ENCODE data around the gene SIRT6.
"Not testable (repeated sequence)": the region's sequence is repeated elsewhere in the genome, so short reads cannot be mapped to it uniquely, and the experiment has no call there.

SIRT6 gene

DNA sequence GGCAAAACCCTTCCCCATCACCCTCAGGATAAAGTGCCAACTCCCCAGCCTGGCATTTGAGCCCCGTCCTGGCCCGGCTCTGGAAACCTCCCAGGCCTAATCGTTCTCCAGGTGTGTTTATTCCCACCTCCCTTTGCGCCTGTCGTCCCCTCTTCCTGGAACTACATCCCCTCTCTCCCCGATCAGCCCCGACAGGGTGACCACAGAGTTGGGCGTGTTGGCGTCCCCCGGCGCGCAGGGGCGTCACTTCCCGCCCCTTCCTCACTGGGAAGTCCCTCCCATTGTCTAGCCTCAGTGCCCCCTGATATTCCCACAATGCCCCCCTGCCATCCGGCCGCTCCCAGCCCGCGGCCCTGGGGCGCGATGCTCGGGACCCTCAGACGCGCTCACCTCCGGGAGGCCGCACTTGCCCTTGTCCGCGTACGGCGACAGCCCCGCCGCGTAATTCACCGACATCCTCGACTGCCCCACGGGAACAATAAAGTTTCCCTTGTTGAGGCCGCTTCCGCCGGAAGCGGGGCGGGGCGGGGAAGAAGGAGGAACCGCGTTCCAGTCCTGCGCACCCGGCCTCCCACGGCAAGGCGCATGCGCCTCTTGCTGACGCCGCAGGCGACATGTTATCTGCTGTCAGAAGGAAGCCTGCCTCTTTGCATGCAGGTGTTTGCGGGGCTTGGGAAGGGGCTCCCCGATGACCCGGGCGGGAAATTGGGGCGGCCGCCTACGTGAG is at the start of gene SIRT6, which contains the start of gene ANKRD24:
SIRT6 (minus strand) TSS at position 480 of the 727 bp plus-strand sequence; CDS start at position 456, 24 bp downstream.
ANKRD24 (plus strand) TSS at position 606 of the 727 bp plus-strand sequence. CDS start 3,737 bp downstream, outside the sequence.
- peak; percentile 94 for DNase-seq

DNA sequence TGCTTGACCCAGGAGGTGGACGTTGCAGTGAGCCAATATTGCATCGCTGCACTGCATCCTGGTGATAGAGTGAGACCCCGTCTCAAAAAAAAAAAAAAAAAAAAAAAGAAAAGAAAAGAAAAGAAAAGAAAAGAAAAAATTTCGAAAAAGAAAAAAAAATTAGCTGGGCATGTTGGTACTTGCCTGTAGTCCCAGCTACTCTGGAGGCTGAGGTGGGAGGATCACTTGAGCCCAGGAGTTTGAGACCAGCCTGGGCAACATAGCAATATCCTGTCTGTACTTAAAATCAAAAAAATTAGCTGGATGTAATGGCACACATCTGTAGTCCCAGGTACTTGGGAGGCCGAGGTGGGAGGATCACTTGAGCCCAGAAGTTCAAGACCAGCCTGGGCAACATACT is 49.8 kb upstream of the SIRT6 start:
- DNase-seq = not testable (repeated sequence)

DNA sequence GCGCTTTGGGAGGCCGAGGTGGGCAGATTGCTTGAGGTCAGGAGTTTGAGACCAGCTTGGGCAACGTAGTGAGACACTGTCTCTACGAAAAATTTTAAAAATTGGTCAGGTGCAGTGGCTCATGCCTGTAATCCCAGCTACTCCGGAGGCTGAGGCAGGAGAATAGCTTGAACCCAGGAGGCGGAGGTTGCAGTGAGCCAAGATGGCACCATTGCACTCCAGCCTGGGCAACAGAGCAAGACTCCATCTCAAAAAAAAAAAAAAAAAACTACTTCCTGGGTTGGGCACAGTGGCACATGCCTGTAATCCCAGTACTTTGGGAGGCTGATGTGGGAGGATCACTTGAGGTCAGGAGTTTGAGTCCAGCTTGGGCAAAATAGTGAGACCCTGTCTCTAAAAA is 49.2 kb upstream of the SIRT6 start:
- not testable (repeated sequence) for DNase-seq

DNA sequence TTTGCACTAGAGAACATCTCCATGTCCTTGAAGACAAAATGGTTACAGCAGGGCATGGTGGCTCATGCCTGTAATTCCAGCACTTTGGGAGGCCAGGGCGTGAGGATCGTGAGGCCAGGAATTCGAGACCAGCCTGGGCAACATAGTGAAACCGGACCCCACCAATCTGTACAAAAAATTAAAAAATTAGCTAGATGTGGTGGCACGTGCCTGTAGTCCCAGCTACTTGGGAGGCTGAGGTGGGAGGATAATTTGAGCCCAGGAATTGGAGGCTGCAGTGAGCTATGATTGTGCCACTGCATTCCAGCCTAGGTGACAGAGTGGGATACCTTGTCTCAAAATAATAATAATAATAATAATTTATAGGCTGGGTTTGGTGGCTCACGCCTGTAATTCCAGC is 47.9 kb upstream of the SIRT6 start:
- not testable (repeated sequence) for DNase-seq

DNA sequence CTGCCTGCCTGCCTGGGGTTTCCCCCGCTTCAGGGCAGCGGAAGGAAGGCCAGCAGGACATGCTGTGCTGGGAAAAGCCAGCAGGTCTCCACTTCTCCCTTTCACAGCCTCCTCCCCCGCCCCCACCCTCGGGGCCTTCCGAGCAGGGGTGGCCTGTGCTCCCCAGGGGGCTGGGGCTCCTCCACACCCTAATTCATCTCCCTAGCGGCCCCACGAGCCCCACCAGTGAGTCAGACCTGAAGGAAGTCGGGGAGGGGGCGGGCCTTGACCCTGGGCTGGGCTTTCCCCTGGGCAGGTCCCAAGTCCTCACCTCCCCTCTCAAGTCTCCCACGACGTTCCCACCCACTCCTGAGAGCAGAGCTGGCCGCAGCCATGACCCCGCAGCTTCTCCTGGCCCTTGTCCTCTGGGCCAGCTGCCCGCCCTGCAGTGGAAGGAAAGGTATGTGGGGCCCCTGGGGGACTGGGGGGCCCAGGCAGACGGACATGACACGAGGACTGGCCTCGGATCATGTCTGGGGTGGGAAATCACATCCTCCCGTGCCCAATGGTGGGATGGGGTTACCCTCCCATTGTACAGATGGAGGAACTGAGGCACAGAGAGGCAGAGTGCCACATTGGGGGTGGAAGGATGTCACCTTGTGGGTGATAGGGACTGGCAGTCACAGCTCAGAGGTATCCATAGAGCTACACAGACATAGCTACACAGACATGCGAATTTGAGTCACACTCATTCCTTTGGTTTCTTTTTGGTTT is 47.0 kb upstream of the SIRT6 start, which contains the start of gene EBI3:
EBI3 (plus strand) TSS at position 345 of the 753 bp plus-strand sequence; CDS start at position 373, 28 bp downstream.
- DNase-seq = no peak

DNA sequence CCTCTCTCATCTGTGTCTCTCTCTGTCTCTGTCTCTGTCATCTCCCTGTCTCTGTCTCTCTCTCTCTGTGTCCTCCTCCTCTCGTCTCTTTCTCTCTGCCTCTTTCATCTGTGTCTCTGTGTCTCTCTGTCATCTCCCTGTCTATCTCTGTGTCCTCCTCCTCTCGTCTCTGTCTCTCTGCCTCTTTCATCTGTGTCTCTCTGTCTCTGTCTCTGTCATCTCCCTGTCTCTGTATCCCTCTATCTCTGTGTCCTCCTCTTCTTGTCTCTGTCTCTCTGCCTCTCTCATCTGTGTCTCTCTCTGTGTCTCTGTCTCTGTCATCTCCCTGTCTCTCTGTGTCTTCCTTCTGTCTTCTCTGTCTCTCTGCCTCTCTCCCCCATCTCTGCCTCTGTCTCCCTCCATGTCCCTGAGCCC is 46.4 kb upstream of the SIRT6 start:
- no peak for DNase-seq

DNA sequence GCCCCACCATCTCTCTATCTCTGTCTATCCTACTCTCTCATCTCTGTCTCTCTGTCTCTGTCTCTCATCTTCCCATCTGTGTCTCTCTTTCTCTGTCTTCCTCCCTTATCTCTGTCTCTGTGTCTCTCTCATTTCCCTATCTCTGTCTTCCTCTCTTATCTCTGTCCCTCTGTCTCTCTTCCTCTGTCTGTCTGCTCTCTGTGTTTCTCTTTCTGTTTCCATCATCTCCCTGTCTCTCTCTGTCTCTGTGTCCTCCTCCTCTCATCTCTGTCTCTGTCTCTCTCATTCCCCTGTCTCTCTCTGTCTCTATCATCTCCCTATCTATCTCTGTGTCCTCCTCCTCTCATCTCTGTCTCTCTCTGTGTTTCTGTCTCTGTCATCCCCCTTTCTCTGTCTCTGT is 45.4 kb upstream of the SIRT6 start:
- DNase-seq = no peak

DNA sequence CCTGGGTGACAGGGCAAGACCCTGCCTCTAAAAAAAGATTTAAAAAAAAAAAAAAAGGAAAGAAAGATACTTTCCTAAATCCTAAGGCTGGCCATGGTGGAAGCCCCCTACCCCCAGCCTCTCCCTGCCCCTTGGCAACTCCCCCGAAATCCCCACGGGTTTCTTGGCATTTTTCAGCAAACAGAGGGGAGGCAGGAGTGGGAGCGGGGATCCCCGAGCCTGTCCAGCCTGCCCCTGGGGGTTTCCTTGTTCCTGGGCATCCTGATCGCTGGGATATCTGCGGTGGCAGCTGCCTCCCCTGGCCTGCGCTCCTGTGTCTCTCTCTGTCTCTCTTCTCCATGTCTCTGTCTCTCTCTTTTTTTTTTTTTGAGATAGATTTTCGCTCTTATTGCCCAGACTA is 43.5 kb upstream of the SIRT6 start:
- DNase-seq = no peak

DNA sequence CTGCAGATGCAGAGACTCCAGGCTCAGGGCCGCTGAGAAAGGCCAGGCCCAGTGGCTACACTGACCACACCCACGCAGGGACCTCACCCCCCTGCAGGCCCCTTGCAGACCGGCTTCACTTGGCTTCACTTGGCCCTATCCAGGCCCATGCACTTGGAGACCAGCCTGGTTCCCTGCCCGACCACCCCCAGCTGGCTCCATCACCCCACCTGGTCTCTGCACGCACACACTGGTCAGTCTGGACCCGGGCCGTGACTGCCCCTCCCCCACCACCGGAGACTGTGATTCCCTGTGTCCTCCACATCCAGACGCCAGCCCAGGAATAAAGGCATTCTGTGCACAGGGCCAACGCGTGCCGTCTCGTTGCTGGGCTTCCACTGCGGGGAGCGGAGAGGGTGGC is 42.1 kb upstream of the SIRT6 start:
- no peak for DNase-seq

DNA sequence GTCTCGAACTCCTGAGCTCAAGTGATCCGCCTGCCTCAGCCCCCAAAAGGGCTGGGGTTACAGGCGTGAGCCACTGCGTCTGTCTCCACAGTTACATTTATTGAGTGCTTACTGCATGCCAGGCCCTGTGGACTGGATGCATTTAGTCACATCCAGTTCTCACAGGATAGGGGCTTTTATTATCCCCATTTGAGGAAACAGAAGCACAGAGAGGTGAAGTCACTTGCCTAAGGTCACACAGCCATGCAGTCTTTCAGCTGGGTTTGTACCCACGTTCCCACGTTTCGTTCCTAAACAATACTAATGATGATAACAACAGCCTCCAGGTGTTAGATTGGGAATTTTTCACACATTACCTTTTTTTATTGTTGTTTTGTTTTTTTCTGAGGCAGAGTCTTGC is 37.8 kb upstream of the SIRT6 start:
- no peak for DNase-seq

DNA sequence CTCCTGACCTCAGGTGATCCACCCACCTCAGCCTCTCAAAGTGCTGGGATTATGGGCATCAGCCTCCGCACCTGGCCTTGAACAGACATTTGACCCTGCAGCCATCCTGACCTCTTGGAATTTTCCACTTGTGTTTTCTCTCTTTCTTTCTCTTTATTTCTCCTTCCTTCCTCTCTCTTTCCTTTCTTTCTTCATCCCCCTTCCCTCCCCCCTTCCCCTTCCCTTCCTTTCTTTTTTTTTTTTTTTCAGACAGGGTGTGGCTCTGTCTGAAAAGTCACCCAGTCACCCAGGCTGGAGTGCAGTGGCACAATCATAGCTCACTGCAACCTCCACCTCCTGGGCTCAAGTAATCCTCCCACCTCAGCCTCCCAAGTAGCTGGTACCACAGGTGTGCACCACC is 36.2 kb upstream of the SIRT6 start:
- not testable (repeated sequence) for DNase-seq

DNA sequence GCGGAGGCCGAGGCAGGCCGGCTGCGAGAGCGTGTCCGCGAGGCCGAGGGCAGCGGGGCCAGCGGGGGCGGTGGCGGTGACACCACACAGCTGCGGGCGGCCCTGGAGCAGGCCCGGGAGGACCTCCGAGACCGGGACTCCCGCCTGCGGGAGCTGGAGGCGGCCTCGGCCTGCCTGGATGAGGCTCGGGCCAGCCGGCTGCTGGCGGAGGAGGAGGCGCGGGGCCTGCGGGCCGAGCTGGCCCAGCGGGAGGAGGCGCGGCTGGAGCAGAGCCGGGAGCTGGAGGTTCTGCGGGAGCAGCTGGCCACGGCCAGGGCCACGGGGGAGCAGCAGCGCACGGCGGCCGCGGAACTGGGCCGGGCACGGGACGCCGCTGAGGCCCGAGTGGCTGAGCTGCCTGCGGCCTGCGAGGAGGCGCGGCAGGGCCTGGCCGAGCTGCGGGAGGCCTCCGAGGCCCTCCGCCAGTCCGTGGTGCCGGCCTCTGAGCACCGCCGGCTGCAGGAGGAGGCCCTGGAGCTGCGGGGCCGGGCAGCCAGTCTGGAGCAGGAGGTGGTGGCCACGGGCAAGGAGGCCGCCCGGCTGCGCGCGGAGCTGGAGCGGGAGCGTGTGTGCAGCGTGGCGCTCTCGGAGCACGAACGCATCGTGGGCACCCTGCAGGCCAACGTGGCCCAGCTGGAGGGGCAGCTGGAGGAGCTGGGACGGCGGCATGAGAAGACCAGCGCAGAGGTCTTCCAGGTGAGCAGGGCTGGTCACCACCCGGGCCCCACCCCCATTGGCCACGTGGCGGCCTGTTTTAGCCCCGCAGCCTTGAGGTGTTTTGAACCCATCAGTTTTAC is 35.3 kb upstream of the SIRT6 start:
- no peak for DNase-seq

DNA sequence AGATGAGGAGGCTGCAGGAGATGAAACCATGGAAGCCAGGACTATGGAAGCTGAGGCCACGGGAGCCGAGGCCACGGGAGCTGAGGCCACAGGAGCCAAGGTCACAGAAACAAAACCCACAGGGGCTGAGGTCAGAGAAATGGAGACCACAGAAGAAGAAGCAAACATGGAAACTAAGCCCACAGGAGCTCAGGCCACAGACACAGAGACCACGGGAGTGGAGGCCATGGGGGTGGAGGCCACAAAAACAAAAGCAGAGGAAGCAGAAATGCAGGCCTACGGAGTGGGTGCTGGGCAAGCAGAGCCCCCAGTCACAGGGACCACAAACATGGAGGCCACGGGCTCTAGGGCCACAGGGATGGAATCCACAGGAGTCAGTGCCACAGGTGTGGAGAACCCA is 34.5 kb upstream of the SIRT6 start:
- no peak for DNase-seq

DNA sequence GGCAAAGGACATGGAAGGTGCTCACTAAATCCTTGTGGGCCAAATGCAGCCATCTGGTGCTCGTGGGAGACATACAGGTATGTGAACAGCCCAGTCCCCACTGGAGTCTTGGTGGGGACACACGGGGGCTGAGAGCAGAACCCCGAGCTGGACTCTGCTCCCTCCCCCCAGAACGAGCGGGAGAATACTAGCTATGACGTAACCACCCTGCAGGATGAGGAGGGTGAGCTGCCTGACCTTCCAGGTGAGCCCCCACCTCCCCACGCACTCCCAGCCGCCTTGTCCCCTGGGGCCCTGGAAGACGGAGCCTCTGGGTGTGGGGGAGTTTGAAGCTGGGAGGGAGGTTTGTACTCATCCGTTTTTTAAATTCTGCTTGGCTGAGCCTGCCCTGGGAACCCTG is 33.4 kb upstream of the SIRT6 start:
- DNase-seq = no peak

DNA sequence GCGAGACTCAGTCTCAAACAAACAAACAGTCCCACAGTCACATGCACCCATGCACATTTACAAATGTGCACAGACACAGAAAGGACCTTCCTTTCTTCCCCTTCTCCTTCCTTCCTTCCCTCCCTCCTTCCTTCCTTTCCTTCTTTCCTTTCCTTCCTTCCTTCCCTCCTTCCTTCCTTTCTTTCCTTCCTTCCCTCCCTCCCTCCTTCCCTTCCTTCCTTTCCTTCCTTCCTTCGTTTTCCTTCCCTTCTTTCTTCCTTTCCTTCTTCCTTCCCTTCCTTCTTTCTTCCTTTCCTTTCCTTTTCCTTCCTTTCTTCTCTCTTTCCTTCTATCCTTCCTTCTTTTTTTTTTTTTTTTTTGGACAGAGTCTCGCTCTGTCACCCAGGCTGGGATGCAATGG is 30.8 kb upstream of the SIRT6 start:
- DNase-seq = no peak

DNA sequence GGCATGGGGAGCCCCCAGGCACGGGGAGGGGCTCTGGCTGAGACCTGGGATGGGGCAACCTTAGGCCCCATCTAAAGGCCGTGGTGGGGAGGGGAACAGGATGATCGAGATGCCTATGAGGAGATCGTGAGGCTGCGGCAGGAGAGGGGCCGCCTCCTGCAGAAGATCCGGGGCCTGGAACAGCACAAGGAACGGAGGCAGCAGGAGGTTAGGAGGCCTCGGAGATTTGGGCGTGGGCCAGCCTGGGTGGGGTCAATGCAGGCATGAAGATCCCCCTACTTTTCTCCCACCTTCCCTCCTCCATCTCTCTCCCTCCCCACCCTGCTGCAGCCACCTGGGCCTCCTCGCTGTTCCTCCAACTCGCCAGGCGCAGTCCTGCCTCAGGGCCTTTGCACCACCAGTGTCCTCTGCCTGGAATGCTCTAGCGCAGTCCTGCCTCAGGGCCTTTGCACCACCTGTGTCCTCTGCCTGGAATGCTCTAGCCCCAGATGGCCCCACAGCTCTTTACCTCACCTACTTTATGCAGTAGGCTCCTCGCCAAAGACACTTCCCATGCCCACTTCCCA is 27.9 kb upstream of the SIRT6 start:
- no peak for DNase-seq

DNA sequence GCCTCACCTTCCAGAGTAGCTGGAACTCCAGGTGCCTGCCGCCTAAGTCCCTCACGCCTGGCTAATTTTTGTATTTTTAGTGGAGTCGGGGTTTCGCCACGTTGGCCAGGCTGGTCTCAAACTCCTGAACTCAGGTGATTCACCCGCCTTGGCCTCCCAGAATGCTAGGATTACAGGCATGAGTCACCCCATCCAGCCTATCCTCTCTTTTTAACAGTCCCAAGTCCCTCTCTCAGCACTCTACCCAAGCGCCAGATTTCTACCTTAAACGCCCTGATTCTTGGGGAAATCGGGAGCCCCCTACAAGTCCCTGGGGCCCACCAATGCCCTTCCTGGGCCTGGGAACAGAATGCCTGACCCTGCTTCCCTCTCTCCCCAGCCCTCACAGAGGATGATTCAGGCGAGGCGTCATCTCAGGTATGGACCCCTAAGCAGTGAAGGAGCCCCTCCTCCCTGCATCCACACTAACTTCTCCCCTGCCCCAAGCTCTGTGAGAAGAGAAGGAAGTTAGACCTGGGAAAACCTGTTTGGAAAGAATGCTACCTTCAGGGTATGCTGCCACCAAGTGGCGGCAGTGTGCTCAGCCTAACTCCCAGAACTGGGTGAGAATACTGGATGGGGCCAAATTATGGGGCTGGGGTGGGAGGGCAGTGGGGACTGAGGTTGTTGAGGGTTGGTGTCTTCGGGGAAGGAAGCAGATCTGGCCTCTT is 26.2 kb upstream of the SIRT6 start:
- DNase-seq = no peak

DNA sequence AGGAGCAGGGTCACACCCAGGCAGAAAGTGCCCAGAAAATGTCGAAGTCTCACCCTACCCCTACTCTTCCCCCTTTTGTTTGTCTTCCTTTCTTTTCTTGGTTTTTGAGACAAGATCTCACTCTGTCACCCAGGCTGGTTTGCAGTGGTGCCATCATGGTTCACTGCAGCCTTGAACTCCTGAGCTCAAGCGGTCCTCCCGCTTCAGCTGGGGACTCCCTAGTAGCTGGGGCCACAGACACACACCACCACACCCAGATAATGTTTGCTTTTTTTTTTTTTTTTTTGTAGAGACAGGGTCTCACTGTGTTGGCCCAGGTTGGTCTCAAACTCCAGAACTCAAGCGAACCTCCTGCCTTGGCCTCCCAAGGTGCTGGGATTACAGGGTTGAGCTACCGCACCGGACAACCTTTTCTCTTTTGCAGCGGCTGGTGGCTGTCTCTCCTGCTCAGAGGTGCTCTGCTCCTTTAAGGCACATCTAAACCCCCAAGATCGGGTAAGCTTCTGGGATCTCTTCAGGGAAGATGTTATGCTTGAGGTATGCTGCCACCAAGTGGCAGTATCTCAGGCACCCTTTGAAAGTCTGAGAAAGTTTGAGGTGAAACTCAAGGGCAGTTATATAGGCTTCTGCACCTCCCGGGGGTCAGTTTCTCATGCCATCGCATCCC is 24.6 kb upstream of the SIRT6 start:
- no peak for DNase-seq

DNA sequence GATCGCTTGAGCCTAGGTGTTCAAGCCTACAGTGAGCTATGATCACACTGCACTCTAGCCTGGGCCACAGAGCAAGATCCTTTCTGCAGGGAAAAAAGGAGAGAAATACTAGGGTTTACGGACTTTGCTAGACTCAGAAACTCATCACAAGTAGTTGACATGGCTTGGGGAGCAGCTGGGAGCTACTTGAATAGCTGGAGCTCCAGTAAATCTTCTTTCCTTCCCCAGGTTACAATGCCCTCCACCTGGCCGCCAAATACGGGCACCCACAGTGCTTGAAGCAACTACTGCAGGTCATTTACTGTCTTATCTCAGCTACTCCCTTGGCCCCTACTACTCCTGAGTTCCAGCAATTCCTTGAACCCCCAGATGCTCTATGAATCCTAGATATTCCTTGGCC is 19.4 kb upstream of the SIRT6 start:
- no peak for DNase-seq

DNA sequence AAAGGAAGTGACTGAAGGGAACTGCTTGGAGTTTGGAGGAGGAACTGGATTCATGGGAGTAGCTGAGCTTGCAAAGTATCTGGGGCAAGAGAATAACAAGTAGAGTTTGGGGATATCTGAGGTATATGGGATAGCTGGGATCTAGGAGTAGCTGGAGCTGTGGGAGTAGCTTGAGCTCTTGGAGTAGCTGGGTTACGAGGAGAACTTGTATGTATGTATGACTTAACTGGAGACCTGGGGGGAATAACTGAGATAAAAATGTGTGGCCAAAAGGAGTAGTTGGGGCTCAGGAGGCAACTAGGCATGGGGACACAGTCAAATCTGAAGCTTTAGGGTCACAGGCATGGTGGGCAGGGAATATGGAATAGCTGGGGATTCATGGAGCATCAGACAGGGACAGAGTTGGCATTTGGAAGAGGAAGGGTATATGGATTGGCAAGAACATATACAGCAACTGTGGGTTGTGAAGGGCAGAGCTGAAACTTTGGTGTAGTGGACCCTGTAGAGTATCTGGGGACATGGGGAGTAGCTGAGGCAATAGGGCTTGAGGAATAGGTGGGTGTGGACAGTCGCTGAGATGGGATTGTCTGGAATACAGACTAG is 18.7 kb upstream of the SIRT6 start:
- no peak for DNase-seq

DNA sequence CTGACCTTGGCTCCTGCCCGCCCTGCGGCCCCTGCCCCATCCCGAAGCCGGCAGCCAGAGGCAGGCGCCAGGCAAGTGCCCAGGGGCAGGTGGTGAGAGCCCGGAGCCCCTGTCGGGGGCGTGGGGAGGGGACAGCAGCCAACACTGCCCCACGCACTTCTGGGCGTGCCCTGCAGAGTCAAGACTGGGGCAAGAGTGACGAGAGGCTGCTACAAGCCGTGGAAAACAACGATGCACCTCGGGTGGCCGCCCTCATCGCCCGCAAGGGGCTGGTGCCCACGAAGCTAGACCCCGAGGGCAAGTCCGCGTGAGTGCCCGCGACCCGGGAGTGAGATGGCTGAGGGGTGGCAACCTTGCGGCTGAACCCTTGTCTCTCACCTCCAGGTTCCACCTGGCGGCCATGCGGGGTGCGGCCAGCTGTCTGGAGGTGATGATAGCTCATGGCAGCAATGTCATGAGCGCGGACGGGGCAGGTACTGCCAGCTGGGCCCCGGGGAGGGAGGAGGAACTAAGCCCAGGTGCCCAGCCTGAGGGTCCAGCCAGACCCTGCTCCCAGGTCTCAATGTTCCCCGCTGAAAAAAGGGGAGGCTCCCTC is 17.4 kb upstream of the SIRT6 start:
- DNase-seq = no peak

All from activated CD4-positive, alpha-beta T cell treated with anti-CD3 and anti-CD28 coated beads, Interleukin-2, amount 50 U/mL, for 1 hour (primary cell).